B cell (primary cell): ENCODE data around the gene PTMS.

Experiments
- EZH2 ChIP-seq: IDR thresholded peaks from 2 replicates; pipeline ENCODE4 v1.6.1; 2012; ENCODE audit warnings: borderline replicate concordance, low read depth, mild to moderate bottlenecking, moderate library complexity, low read length; ENCODE audit not compliant: insufficient read depth, poor library complexity, severe bottlenecking
- TF ChIP-seq, protein P1 (sequence below): fragments of 200-600 bp; IDR thresholded peaks from one replicate; pipeline ENCODE4 v1.8.0; 2022; ENCODE audit warnings: antibody characterized with exemption, mild to moderate bottlenecking

GRCh38 chr12:6770094-6770493 is 3.9 kb downstream of the PTMS start:
- TF ChIP-seq, protein P1, sequence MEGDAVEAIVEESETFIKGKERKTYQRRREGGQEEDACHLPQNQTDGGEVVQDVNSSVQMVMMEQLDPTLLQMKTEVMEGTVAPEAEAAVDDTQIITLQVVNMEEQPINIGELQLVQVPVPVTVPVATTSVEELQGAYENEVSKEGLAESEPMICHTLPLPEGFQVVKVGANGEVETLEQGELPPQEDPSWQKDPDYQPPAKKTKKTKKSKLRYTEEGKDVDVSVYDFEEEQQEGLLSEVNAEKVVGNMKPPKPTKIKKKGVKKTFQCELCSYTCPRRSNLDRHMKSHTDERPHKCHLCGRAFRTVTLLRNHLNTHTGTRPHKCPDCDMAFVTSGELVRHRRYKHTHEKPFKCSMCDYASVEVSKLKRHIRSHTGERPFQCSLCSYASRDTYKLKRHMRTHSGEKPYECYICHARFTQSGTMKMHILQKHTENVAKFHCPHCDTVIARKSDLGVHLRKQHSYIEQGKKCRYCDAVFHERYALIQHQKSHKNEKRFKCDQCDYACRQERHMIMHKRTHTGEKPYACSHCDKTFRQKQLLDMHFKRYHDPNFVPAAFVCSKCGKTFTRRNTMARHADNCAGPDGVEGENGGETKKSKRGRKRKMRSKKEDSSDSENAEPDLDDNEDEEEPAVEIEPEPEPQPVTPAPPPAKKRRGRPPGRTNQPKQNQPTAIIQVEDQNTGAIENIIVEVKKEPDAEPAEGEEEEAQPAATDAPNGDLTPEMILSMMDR = no peak
- TF ChIP-seq EZH2 = no peak
